Dermis microvascular lymphatic vessel endothelial cell (primary cell): Measurements from ENCODE around the gene PTPRR. TPM values are rescaled to one million over a fixed set of nuclear protein-coding genes. Genes with fewer than 3 reads are reported as not detected.

Experiments
- DNase-seq, 2 donors: peaks; one replicate each; pipeline versions ENCODE4 v3.0.0 to v3.0.0-alpha.2; 2010; ENCODE audit warnings: low read depth in 2 of 2
- total RNA-seq: library from RNA; depleted of rRNA; stranded (reverse); fragments of >200 nt; gene quantifications from 2 replicates; pipeline ENCODE4 v1.2.1, GENCODE V29; 2014

The PTPRR gene
- total RNA-seq, 1 donor from 2014 or later, result under 0.01 TPM

DNA sequence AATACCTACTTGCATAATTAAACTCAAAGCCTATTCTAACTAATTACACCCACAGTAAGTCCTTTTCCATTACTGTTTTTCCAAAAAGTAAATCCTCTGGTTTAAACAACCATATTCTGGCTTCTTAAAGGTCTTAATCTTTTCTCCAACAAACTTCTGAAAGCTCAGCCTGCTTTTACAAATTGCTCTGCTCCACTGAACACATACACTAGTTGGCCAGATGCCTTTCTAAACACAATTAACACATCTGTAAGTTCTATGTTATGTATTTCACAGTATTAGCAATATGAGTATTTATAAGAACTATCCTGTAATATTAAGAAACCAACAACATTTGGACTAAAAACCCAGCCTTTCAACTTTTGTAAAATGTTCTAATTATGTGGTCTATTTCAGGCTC is 313.4 kb downstream of the PTPRR start:
- DNase-seq, result no peak

- DNase-seq, result peak; percentile 52 to 89
Observed at GRCh38 chr12:70605976-70606375, 314.6 kb downstream of the PTPRR start.

DNA sequence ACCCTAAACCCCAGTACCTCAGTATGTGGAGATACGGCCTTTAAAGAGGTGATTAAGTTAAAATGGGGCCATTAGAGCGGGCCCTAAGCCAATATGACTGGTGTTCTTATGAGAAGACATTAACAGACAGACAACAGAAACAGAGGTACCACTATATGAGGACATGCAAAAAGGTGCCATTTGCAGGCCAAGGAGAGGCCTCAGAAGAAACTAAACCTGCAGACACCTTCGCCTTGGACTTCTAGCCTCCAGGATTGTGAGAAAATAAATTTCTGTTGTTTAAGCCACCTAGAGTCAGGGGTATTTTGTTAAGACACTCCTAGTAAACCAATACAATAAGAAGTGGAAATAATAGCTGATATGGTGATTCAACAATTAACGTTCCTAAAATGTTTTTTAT is 315.9 kb downstream of the PTPRR start:
- DNase-seq, result no peak

GRCh38 chr12:70603044-70603443 is 317.5 kb downstream of the PTPRR start:
- no peak for DNase-seq

DNA sequence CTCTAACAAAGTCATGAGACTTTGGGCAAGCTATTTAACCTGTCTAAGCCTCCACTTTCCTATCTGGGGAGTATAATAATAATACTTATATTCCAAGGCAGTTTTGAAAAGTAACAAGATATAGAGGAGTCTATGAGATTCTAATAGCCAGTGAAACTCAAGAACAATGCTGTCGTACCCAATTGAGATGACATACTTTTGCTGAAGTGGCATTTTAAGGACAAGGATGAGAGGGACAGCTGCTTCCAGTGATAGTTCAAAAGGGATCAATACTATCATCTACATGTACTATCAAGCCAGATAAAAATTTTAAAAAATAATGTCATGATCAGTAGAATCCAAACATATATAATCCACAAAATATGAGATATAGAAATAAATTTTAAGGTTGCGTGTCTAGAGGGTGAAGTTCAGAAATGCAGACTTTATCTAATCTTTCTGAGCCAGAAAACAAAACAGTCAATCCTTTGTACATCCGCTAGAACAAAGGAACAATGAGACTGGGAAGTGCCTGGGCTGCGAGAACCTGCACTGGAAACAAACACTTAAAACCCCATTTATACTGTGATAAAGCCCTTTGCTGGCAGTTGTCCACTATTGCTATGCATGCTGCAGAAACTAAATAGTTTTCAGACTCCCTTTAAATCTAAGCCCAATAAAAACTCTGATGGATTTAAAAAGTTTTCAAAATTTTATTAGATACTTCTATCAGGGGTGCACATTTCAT is 321.9 kb downstream of the PTPRR start:
- peak; percentile 73 to 95 for DNase-seq

DNA sequence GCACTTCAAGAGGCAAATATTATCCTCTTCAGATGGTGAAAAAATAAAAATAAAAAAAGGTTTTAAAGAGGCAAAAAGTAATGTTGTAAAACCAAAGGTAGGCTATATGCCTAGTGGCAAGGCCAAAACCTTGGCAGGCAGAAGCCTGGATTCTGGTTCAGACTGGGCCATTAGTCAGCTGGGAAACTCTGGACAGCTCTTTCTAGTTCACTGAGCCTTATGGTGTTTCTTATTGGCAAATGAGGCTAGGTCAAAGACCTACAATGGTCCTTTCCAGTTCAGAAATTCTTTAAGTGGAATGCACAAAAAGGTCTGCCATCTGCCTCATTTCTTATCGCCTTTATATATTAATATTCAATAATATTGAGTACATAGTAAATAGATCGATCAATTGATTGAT is 327.9 kb downstream of the PTPRR start:
- no peak for DNase-seq

DNA sequence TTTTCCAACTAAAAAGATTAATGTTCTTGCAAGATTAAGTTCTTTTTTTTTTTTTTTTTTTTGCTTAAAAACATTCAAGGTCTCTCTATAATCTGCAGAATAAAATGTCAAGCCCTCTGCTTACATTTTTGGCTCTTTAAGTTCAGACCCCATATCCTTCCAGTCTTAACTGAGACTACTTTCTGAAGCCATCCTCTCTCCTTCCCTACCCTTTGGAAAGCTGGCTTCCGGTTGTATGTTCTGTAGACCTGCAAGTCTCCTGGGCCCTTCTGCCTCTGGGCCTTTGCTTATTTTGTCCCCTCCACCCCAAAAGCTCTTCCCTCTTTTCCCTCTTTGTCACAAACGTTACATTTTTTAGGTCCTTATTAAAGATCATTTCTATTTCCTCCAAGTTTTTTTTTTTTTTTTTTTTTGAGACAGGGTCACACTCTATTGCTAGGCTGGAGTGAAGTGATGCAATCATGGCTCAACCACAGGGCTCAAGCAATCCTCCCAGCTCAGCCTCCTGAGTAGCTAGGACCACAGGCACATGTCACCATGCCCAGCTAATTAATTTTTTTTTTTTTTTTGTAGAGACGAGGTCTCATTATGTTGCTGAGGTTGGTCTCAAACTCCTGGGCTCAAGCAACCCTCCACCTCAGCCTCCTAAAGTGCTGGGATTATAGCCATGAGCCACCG is 329.9 kb downstream of the PTPRR start:
- DNase-seq, result no peak

DNA sequence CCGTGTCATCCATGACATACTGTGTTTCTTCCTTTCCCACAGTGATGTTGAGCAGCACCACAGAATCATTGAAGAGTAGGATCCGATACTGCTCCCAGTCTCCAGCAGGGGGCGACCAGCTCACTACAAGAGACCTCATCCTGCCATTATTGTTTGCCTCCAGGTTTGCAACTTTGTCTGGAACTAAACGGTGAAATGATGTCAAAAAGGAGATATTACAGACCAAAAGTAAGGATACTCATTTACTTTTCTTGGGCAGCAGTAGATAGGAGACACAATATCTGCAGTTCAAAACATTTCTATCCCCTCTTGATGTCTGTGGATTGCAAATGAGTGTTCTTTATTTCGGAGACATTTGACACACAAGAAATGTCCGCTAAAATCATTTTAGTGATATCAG is 330.5 kb downstream of the PTPRR start:
- peak; percentile 77 to 87 for DNase-seq

Other genes with a start within 250 kb of the PTPRR start
- gene TSPAN8, start 237.3 kb upstream of the PTPRR start, total RNA-seq, result not detected in 2 replicates